HEK293 (cell line): ENCODE results near the gene STARD10.

ENCODE experiments used
- CTCF ChIA-PET: fragments of 350-600 bp; formaldehyde crosslinking; extraction: SDS; loops from one replicate; lab custom pipeline; 2021; ENCODE audit warnings: antibody characterized with exemption; lab: Yijun Ruan, JAX
- POLR2A ChIA-PET: fragments of 300-600 bp; formaldehyde crosslinking; extraction: SDS; loops from one replicate; lab custom pipeline; 2020; ENCODE audit warnings: antibody characterized with exemption, inconsistent platforms; lab: Yijun Ruan, JAX
- H3K27ac ChIP-seq: fragments of 200-500 bp; sonication (Bioruptor generic); 2 replicates; pipeline ENCODE4 v1.5.1; 2014; ENCODE audit warnings: low read depth, low read length, control low read depth, inconsistent platforms; ENCODE audit errors: extremely low read depth
- H3K36me3 ChIP-seq, 2 experiments: fragments of 200-500 bp in 1 of 2; sonication (Bioruptor generic) in 1 of 2; 1 replicate in 1 of 2; 2 replicates in 1 of 2; pipeline ENCODE4 v1.5.1; 2014 to 2017; ENCODE audit warnings: inconsistent platforms in 2 of 2, low read length in 2 of 2; ENCODE audit not compliant: control insufficient read depth in 2 of 2, insufficient read depth in 1 of 2
- H3K4me1 ChIP-seq: fragments of 200-500 bp; sonication (Bioruptor generic); 2 replicates; pipeline ENCODE4 v1.5.1; 2014; ENCODE audit warnings: mild to moderate bottlenecking, low read length, inconsistent platforms; ENCODE audit not compliant: control insufficient read depth, insufficient read depth
- H3K4me3 ChIP-seq: 2 replicates; pipeline ENCODE4 v1.5.1; 2011; ENCODE audit warnings: low read depth, mild to moderate bottlenecking, control low read depth, low read length, moderate library complexity
- H3K9me3 ChIP-seq: fragments of 200-500 bp; sonication (Bioruptor generic); 2 replicates; pipeline ENCODE4 v1.5.1; 2014; ENCODE audit warnings: low read depth, low read length, inconsistent platforms; ENCODE audit not compliant: control insufficient read depth, insufficient read depth
- ATF2 ChIP-seq: fragments of 450-650 bp; formaldehyde crosslinking; IDR thresholded peaks from 2 replicates; pipeline ENCODE4 v1.5.1; 2016; ENCODE audit warnings: missing biosample characterization, missing genetic modification characterization, low read depth
- EGR2 ChIP-seq: fragments of 450-650 bp; formaldehyde crosslinking; IDR thresholded peaks from 2 replicates; pipeline ENCODE4 v1.5.1; 2016; ENCODE audit warnings: low read depth, missing biosample characterization, missing genetic modification characterization
- GLIS2 ChIP-seq: fragments of 450-650 bp; formaldehyde crosslinking; IDR thresholded peaks from 2 replicates; pipeline ENCODE4 v1.5.1; 2016; ENCODE audit warnings: missing biosample characterization, missing genetic modification characterization
- PRDM10 ChIP-seq: fragments of 450-650 bp; formaldehyde crosslinking; IDR thresholded peaks from 2 replicates; pipeline ENCODE4 v1.5.1; 2016; ENCODE audit warnings: missing biosample characterization, missing genetic modification characterization
- SP2 ChIP-seq: fragments of 450-650 bp; formaldehyde crosslinking; IDR thresholded peaks from 2 replicates; pipeline ENCODE4 v1.5.1; 2016; ENCODE audit warnings: missing biosample characterization, missing genetic modification characterization
- ZBTB48 ChIP-seq: fragments of 450-650 bp; formaldehyde crosslinking; IDR thresholded peaks from 2 replicates; pipeline ENCODE4 v1.5.1; 2016; ENCODE audit warnings: missing biosample characterization, missing genetic modification characterization
- ZBTB7A ChIP-seq: fragments of 450-650 bp; formaldehyde crosslinking; IDR thresholded peaks from 2 replicates; pipeline ENCODE4 v1.5.1; 2016; ENCODE audit warnings: low read depth, missing biosample characterization, missing genetic modification characterization
- ZBTB8A ChIP-seq: fragments of 450-650 bp; formaldehyde crosslinking; IDR thresholded peaks from 2 replicates; pipeline ENCODE4 v1.5.1; 2016; ENCODE audit warnings: missing biosample characterization, missing genetic modification characterization
- ZNF223 ChIP-seq: fragments of 450-650 bp; formaldehyde crosslinking; IDR thresholded peaks from 2 replicates; pipeline ENCODE4 v1.5.1; 2016; ENCODE audit warnings: missing biosample characterization, missing genetic modification characterization
- ZNF341 ChIP-seq: fragments of 450-650 bp; formaldehyde crosslinking; IDR thresholded peaks from 2 replicates; pipeline ENCODE4; 2016; ENCODE audit warnings: low read depth, missing biosample characterization, missing genetic modification characterization
- ZNF366 ChIP-seq: fragments of 450-650 bp; formaldehyde crosslinking; conservative IDR thresholded peaks from 2 replicates; pipeline ENCODE4 v1.5.1; 2016; ENCODE audit warnings: missing biosample characterization, missing genetic modification characterization
- ZNF514 ChIP-seq: fragments of 450-650 bp; formaldehyde crosslinking; IDR thresholded peaks from 2 replicates; pipeline ENCODE4 v1.5.1; 2016; ENCODE audit warnings: missing biosample characterization, missing genetic modification characterization
- ZNF529 ChIP-seq: fragments of 450-650 bp; formaldehyde crosslinking; IDR thresholded peaks from 2 replicates; pipeline ENCODE4 v1.5.1; 2017; ENCODE audit warnings: missing genetic modification characterization, missing biosample characterization; ENCODE audit not compliant: insufficient replicate concordance
- ZNF600 ChIP-seq: fragments of 450-650 bp; formaldehyde crosslinking; IDR thresholded peaks from 2 replicates; pipeline ENCODE4 v1.5.1; 2016; ENCODE audit warnings: missing biosample characterization, missing genetic modification characterization
- ZNF768 ChIP-seq: fragments of 450-650 bp; formaldehyde crosslinking; IDR thresholded peaks from 2 replicates; pipeline ENCODE4 v1.5.1; 2018; ENCODE audit warnings: missing biosample characterization, mild to moderate bottlenecking, missing genetic modification characterization
- ZNF777 ChIP-seq: fragments of 450-650 bp; formaldehyde crosslinking; IDR thresholded peaks from 2 replicates; pipeline ENCODE4 v1.5.1; 2017; ENCODE audit warnings: missing biosample characterization, missing genetic modification characterization, borderline replicate concordance
- TF ChIP-seq, protein P1 (sequence below): fragments of 450-650 bp; formaldehyde crosslinking; IDR thresholded peaks from 2 replicates; pipeline ENCODE4 v1.5.1; 2017; ENCODE audit warnings: missing biosample characterization, missing genetic modification characterization
- TF ChIP-seq, protein P2 (sequence below): fragments of 450-650 bp; formaldehyde crosslinking; optimal IDR thresholded peaks from 2 replicates; pipeline ENCODE3; 2016; ENCODE audit warnings: missing biosample characterization, mild to moderate bottlenecking, missing genetic modification characterization

STARD10 gene

GRCh38 chr11:72782081-72782920 is 11.5 kb downstream of the STARD10 start (continued):
- TF ChIP-seq ZNF366 = 0 out of 2 replicates have a peak, but pooled peaks have one; percentile 16
- TF ChIP-seq EGR2 (tag by site-specific recombination) = peak; percentile 90
- no peak for TF ChIP-seq SP2 (tag by site-specific recombination)
- TF ChIP-seq ZNF768 (tag by site-specific recombination) = peak; percentile 61; the same call in 1 of the 2 replicates
- TF ChIP-seq ZNF600 (tag by site-specific recombination) = peak; percentile 66
- TF ChIP-seq ZBTB8A (tag by site-specific recombination) = no peak
- TF ChIP-seq ATF2 (tag by site-specific recombination) = no peak
- TF ChIP-seq, protein P1, sequence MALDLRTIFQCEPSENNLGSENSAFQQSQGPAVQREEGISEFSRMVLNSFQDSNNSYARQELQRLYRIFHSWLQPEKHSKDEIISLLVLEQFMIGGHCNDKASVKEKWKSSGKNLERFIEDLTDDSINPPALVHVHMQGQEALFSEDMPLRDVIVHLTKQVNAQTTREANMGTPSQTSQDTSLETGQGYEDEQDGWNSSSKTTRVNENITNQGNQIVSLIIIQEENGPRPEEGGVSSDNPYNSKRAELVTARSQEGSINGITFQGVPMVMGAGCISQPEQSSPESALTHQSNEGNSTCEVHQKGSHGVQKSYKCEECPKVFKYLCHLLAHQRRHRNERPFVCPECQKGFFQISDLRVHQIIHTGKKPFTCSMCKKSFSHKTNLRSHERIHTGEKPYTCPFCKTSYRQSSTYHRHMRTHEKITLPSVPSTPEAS (tag by site-specific recombination) = peak; percentile 55; the same call in 1 of the 2 replicates
- TF ChIP-seq, protein P2, sequence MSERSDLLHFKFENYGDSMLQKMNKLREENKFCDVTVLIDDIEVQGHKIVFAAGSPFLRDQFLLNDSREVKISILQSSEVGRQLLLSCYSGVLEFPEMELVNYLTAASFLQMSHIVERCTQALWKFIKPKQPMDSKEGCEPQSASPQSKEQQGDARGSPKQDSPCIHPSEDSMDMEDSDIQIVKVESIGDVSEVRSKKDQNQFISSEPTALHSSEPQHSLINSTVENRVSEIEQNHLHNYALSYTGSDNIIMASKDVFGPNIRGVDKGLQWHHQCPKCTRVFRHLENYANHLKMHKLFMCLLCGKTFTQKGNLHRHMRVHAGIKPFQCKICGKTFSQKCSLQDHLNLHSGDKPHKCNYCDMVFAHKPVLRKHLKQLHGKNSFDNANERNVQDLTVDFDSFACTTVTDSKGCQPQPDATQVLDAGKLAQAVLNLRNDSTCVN (tag by site-specific recombination) = peak; percentile 23
- peak; percentile 71 for TF ChIP-seq ZNF341 (tag by site-specific recombination)
- TF ChIP-seq ZNF514 (tag by site-specific recombination) = no peak
- TF ChIP-seq ZNF529 (tag by site-specific recombination) = no peak
- TF ChIP-seq ZNF223 (tag by site-specific recombination) = no peak
- peak; percentile 31; the same call in 1 of the 2 replicates for TF ChIP-seq PRDM10 (tag by site-specific recombination)
- TF ChIP-seq, all 188 proteins: peak for 17

GRCh38 chr11:72781313-72782080 is 12.3 kb downstream of the STARD10 start:
- no peaks in the 10 kb centered on the region for H3K9me3 ChIP-seq
- POLR2A ChIA-PET = interaction anchor here (1.4 to 1.8 kb wide), 3 partner anchors 13 to 59 kb away, joined by 3 to 11 read pairs (median 6); partner anchors contain the start of gene STARD10
- H3K27ac ChIP-seq = no peak overlapping the region
- TF ChIP-seq ZBTB48 = peak; percentile 76; the same call in 1 of the 2 replicates
- peak; percentile 20 for TF ChIP-seq GLIS2 (tag by site-specific recombination)
- TF ChIP-seq ZNF777 (tag by site-specific recombination) = no peak
- 0 out of 2 replicates have a peak, but pooled peaks have one; percentile 39 for TF ChIP-seq ZBTB7A (tag by site-specific recombination)
- TF ChIP-seq, protein P2 (tag by site-specific recombination) = peak; percentile 4
- TF ChIP-seq, all 188 proteins: peak for 4
- H3K4me1 ChIP-seq = no peaks in the 10 kb centered on the region
- H3K4me3 ChIP-seq = peak overlapping the region; percentile 28
- H3K36me3 ChIP-seq = peaks cover 0 to 5% of the 10 kb centered on the region in 2 experiments; a peak in 1 of 3 replicates
- CTCF ChIA-PET = interaction anchor here (0.5 to 2.6 kb wide), 4 partner anchors 11 to 340 kb away, joined by 3 to 9 read pairs (median 6); partner anchors contain the start of gene STARD10
